HG03097 (cell line): ENCODE data around the gene GMFB.

Experiments
- ATAC-seq: cut with Tn5 transposase; IDR thresholded peaks from one replicate; pipeline ENCODE4 v1.9.1; 2021; ENCODE audit not compliant: unreplicated experiment, low FRiP score

The GMFB gene

GRCh38 chr14:54493293-54493692 lies 4.5 kb upstream of the GMFB start:
- ATAC-seq: no peak

- no peak for ATAC-seq
These were observed 1.8 kb upstream of the GMFB start for GRCh38 chr14:54490445-54491175.

GRCh38 chr14:54489731-54490444 lies 1.1 kb upstream of the GMFB start:
- ATAC-seq: no peak

GRCh38 chr14:54489318-54489683 lies 521 bp upstream of the GMFB start:
- no peak for ATAC-seq

- no peak for ATAC-seq
These were observed 498 bp downstream of the GMFB start for GRCh38 chr14:54488318-54488645.

- ATAC-seq: no peak
These were observed 1.0 kb downstream of the GMFB start for GRCh38 chr14:54487771-54488170.

- ATAC-seq: no peak
These were observed 2.1 kb downstream of the GMFB start for GRCh38 chr14:54486685-54487084.

GRCh38 chr14:54483846-54484245 lies 4.9 kb downstream of the GMFB start:
- ATAC-seq: no peak

GRCh38 chr14:54483073-54483745 lies 5.6 kb downstream of the GMFB start:
- ATAC-seq: no peak

- ATAC-seq: no peak
These were observed 7.1 kb downstream of the GMFB start for GRCh38 chr14:54481695-54482094.

GRCh38 chr14:54480830-54481562 lies 7.8 kb downstream of the GMFB start:
- no peak for ATAC-seq

- no peak for ATAC-seq
These were observed 10.1 kb downstream of the GMFB start for GRCh38 chr14:54478636-54479215.

GRCh38 chr14:54475911-54476310 lies 12.9 kb downstream of the GMFB start:
- no peak for ATAC-seq

GRCh38 chr14:54475187-54475899 lies 13.4 kb downstream of the GMFB start:
- no peak for ATAC-seq

GRCh38 chr14:54474232-54474793 lies 14.5 kb downstream of the GMFB start:
- no peak for ATAC-seq

- ATAC-seq: no peak
These were observed 16.5 kb downstream of the GMFB start for GRCh38 chr14:54472315-54472714.

GRCh38 chr14:54471641-54472040 lies 17.1 kb downstream of the GMFB start:
- ATAC-seq: no peak

- ATAC-seq: no peak
These were observed 18.1 kb downstream of the GMFB start for GRCh38 chr14:54470701-54471100.

GRCh38 chr14:54467280-54467679 lies 21.5 kb downstream of the GMFB start:
- ATAC-seq: no peak

- ATAC-seq: no peak
These were observed 23.1 kb downstream of the GMFB start for GRCh38 chr14:54465654-54466053.
